Measurements from ENCODE around the gene SLC2A4RG. TPM values are rescaled to one million over a fixed set of nuclear protein-coding genes. Genes with fewer than 3 reads are reported as not detected.
A peak's percentile ranks its signal among the peaks of the same experiment; 100 is the strongest.

Gene SLC2A4RG
- total and polyA plus RNA-seq, 2 of the 13 experiments (the other 11 are each of a cell fraction or from before 2014, with no cell fraction given) = 91.4 to 95.9 TPM

DNA sequence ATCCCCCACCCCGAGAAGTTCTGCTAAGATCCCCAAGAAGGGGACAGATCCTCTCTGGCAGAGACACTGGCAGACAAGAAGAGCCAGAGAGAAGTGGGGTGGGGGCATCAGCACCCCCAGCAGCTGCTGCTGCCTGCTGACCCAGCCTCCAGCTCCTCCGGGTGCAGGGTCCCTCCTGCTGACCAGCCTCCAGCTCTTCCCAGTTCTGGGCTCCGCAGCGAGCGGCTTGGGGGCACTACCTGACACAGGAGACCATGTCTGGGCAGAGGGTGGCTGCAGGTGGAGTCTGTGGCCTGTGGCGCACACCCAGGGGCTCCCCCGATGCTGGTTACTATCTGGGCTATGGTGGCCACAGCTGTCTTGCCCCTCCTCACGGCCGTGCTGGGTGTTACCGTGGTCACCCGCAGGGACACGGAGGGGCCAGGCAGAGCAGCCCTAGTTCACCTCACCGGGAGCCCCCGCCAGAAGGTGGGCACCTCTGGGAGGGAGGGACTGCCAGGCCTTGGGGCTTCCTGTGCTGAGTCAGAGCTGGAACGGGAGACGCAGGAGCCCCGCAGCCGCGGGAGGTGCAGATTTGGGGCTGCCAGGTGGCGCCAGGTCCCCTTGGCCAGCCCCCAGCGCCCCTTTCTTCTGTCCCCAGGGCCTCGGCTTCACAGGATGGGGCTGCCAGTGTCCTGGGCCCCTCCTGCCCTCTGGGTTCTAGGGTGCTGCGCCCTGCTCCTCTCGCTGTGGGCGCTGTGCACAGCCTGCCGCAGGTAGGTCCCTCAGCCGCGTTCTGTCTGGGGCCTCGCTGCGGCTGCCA lies 2.5 kb upstream of the SLC2A4RG start (continued):
- TF ChIP-seq, protein P1, sequence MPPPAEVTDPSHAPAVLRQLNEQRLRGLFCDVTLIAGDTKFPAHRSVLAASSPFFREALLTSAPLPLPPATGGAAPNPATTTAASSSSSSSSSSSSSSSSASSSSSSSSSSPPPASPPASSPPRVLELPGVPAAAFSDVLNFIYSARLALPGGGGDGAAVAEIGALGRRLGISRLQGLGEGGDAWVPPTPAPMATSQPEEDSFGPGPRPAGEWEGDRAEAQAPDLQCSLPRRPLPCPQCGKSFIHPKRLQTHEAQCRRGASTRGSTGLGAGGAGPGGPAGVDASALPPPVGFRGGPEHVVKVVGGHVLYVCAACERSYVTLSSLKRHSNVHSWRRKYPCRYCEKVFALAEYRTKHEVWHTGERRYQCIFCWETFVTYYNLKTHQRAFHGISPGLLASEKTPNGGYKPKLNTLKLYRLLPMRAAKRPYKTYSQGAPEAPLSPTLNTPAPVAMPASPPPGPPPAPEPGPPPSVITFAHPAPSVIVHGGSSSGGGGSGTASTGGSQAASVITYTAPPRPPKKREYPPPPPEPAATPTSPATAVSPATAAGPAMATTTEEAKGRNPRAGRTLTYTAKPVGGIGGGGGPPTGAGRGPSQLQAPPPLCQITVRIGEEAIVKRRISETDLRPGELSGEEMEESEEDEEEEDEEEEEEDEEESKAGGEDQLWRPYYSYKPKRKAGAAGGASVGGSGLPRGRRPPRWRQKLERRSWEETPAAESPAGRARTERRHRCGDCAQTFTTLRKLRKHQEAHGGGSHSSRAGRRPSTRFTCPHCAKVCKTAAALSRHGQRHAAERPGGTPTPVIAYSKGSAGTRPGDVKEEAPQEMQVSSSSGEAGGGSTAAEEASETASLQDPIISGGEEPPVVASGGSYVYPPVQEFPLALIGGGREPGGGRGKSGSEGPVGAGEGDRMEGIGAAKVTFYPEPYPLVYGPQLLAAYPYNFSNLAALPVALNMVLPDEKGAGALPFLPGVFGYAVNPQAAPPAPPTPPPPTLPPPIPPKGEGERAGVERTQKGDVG (CRISPR knock-in tag; IDR thresholded peaks at IDR 0.05; ENCODE audit: borderline replicate concordance) = peak; percentile 64
- TF ChIP-seq ZNF263 (CRISPR knock-in tag; IDR thresholded peaks at IDR 0.05) (no peak), FOXA3 (CRISPR knock-in tag; IDR thresholded peaks at IDR 0.05) (peak; percentile 4; the same call in 1 of the 2 replicates), SMAD3 (CRISPR knock-in tag; IDR thresholded peaks at IDR 0.05) (no peak), ZNF652 (CRISPR knock-in tag; IDR thresholded peaks at IDR 0.05; ENCODE audit: borderline replicate concordance, low read depth) (no peak), ZNF747 (CRISPR knock-in tag; IDR thresholded peaks at IDR 0.05; ENCODE audit: borderline replicate concordance) (peak; percentile 87; the same call in 1 of the 2 replicates), ZSCAN20 (CRISPR knock-in tag; IDR thresholded peaks at IDR 0.05; ENCODE audit: borderline replicate concordance) (no peak), ZNF558 (CRISPR knock-in tag; IDR thresholded peaks at IDR 0.05; ENCODE audit: borderline replicate concordance) (no peak), LCORL (IDR thresholded peaks at IDR 0.05) (no peak), LCORL (CRISPR knock-in tag; IDR thresholded peaks at IDR 0.05) (peak; percentile 68; the same call in 1 of the 2 replicates), RARA (CRISPR knock-in tag; IDR thresholded peaks at IDR 0.05) (no peak), DMAP1 (CRISPR knock-in tag; IDR thresholded peaks at IDR 0.05) (no peak), KDM2A (CRISPR knock-in tag; IDR thresholded peaks at IDR 0.05; ENCODE audit: borderline replicate concordance, low read depth) (peak; percentile 96), EHMT2 (IDR thresholded peaks at IDR 0.05; ENCODE audit: borderline replicate concordance, low read depth, low read length) (no peak), ZNF878 (CRISPR knock-in tag; IDR thresholded peaks at IDR 0.05) (no peak), SCMH1 (CRISPR knock-in tag; IDR thresholded peaks at IDR 0.05; ENCODE audit: borderline replicate concordance) (no peak), SP5 (CRISPR knock-in tag; IDR thresholded peaks at IDR 0.05; ENCODE audit: borderline replicate concordance, low read depth) (no peak; the same call in 1 of the 2 replicates), ZNF841 (CRISPR knock-in tag; IDR thresholded peaks at IDR 0.05; ENCODE audit: borderline replicate concordance) (no peak; the same call in 1 of the 2 replicates), ZNF264 (CRISPR knock-in tag; IDR thresholded peaks at IDR 0.05) (no peak), ZNF430 (CRISPR knock-in tag; IDR thresholded peaks at IDR 0.05) (no peak), ZNF235 (CRISPR knock-in tag; IDR thresholded peaks at IDR 0.05; ENCODE audit: borderline replicate concordance) (no peak; the same call in 1 of the 2 replicates)
- TF ChIP-seq, protein P2, sequence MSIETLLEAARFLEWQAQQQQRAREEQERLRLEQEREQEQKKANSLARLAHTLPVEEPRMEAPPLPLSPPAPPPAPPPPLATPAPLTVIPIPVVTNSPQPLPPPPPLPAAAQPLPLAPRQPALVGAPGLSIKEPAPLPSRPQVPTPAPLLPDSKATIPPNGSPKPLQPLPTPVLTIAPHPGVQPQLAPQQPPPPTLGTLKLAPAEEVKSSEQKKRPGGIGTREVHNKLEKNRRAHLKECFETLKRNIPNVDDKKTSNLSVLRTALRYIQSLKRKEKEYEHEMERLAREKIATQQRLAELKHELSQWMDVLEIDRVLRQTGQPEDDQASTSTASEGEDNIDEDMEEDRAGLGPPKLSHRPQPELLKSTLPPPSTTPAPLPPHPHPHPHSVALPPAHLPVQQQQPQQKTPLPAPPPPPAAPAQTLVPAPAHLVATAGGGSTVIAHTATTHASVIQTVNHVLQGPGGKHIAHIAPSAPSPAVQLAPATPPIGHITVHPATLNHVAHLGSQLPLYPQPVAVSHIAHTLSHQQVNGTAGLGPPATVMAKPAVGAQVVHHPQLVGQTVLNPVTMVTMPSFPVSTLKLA (IDR thresholded peaks at IDR 0.05) = no peak
- TF ChIP-seq, protein P3, sequence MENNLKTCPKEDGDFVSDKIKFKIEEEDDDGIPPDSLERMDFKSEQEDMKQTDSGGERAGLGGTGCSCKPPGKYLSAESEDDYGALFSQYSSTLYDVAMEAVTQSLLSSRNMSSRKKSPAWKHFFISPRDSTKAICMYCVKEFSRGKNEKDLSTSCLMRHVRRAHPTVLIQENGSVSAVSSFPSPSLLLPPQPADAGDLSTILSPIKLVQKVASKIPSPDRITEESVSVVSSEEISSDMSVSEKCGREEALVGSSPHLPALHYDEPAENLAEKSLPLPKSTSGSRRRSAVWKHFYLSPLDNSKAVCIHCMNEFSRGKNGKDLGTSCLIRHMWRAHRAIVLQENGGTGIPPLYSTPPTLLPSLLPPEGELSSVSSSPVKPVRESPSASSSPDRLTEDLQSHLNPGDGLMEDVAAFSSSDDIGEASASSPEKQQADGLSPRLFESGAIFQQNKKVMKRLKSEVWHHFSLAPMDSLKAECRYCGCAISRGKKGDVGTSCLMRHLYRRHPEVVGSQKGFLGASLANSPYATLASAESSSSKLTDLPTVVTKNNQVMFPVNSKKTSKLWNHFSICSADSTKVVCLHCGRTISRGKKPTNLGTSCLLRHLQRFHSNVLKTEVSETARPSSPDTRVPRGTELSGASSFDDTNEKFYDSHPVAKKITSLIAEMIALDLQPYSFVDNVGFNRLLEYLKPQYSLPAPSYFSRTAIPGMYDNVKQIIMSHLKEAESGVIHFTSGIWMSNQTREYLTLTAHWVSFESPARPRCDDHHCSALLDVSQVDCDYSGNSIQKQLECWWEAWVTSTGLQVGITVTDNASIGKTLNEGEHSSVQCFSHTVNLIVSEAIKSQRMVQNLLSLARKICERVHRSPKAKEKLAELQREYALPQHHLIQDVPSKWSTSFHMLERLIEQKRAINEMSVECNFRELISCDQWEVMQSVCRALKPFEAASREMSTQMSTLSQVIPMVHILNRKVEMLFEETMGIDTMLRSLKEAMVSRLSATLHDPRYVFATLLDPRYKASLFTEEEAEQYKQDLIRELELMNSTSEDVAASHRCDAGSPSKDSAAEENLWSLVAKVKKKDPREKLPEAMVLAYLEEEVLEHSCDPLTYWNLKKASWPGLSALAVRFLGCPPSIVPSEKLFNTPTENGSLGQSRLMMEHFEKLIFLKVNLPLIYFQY (CRISPR knock-in tag; IDR thresholded peaks at IDR 0.05; ENCODE audit: borderline replicate concordance) = no peak

All from HepG2 (cell line).